ENCODE data around the gene ZNF697.
A peak's percentile ranks its signal among the peaks of the same experiment; 100 is the strongest.
"Not testable (repeated sequence)": the region's sequence is repeated elsewhere in the genome, so short reads cannot be mapped to it uniquely, and the experiment has no call there.

ZNF697 gene

DNA sequence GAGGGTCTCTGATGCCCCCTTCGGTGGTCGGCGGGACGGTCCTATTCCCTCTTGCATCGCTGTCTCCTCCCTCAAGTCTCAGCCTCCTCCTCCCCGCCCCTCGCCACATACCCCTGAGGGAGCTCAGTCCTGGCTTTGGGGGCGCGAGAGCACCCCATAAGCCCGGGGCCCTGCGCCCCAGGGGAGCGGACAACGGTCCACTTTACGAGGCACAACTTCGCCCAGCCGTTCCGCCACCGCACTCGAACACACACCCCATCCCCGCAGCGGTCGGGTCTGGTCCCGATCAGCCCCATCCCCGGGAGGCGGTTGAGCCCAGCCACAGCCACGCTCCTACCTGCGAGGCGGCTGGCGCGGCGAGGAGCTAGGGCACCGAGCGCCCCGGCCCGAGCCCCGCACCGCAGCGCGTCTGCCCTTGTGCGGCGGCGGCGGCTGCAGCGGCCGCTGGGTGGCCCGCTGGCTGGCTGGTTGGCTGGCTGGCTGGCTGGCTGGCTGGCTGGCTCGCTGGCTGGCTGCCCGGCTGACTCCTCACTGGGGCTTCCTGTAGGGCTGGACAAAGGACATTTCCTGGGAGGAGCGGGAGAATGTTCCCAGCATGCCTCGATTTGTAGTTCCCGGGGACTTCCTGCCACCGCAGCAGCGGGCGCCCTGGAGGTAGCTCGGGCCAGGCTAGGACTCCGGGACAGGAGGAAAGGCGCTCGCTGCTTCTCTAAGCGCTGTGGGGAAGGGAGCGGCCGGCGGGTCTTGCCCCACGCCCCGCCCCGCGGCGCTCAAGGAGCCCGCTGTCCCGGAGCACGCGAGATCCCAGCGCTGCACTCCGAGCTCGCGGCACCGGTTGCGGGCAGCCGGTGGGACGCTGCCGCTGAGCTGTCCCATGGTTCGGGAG lies at the start of gene ZNF697:
ZNF697 (minus strand) TSS at position 533 of the 886 bp plus-strand sequence. CDS start 22,166 bp downstream, outside the sequence.
- peak; percentile 3 for DNase-seq (ENCODE audit: low read depth)

DNA sequence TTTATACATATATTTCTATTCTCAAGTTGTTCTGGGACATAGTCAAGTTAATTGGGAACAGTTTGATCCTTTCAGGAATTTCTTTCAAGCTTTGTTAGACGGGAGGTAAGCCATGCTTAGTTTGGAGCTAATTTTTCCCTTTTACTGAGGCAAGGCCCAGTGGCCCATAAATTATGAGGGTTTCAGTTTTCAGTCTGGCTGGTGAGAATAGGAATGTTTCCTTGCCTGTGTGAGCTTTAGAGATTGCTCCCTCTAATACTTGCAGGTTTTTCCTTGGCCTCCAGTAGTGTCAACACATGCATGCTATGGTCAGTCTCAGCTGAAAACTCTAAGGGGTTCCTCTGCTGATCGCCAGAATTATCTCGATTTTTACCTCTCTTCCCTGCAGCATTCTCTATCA lies 49.5 kb upstream of the ZNF697 start:
- DNase-seq (ENCODE audit: low read depth): no peak

DNA sequence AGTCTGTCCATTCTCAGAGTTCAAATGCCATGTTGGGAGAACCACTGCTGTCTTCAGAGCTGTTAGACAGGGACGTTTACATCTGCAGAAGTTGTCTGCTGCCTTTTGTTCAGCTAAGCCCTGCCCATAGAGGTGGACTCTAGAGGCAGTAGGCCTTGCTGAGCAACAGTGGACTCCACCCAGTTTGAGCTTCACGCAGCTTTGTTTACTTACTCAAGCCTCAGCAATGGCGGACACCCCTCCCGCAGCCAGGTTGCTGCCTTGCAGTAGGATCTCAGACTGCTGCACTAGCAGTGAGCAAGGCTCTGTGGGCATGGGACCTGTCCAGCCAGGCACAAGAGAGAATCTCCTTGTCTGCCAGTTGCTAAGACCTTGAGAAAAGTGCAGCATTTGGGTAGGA lies 48.8 kb upstream of the ZNF697 start:
- DNase-seq (ENCODE audit: low read depth): not testable (repeated sequence)

DNA sequence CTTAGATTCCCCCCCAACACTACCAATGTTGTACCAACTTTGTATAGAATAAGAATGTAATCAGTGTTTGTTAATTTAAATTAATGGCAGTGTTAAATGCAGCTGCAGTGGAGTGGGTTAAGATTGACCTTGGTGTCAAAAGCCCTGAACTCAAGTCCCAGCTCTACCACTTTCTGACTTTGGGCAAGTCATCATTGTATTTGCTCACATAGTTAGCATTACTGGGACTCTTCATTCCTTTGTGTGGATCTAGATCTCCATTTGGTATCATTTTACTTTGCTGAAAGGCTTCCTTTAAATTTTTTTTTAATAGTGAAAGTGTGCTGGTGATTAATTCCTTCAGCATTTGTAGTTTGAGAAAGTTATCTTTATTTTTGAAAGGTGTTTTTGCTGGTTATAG lies 41.4 kb upstream of the ZNF697 start:
- no peak for DNase-seq (ENCODE audit: low read depth)

DNA sequence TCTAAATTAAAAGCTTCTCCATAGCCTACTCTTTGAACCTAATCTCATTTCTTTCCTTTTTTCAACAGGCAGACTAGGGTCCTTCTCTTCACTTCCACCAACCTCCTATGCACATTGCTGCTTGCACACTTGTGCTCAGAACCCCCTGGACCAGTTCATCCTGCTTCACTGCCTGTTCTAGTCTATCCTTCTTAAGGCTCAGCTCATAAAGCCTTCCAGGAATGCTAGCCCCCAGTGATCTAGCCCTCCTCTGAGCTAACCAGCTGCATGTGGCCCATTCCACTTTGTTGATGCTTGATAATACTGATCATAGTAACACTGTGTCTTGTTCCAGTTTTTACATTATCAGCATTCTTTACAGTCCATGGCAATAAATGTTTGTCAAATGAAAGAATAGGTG lies 40.7 kb upstream of the ZNF697 start:
- no peak for DNase-seq (ENCODE audit: low read depth)

DNA sequence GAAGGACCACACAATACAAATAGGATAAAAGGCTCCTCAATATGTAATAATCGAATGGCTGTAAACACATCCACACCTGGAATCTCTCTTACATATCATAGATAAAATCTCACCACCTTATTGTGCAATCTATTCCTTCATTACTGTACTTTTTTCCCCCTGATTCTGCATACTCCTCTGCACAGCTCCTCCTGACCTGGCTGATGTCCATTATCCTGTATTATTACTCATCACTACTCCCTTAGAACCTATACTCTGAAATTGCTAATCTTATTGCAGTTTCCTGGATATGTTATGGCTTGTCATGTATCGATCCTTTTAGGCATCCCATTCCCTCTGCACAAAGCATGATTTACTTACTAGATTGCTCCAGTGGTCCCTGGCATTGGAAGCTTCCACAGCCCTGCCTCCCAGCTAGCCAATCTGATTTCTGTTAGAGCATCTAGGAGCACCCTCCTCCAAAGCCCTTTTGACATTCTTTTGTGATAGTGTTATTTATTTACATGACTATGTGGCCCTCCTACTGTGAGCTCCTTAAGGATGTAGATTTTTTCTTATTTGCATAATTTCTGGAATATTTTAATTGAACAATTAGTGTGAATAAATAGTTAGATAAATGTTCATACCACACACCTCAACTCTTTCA lies 39.5 kb upstream of the ZNF697 start:
- no peak for DNase-seq (ENCODE audit: low read depth)

DNA sequence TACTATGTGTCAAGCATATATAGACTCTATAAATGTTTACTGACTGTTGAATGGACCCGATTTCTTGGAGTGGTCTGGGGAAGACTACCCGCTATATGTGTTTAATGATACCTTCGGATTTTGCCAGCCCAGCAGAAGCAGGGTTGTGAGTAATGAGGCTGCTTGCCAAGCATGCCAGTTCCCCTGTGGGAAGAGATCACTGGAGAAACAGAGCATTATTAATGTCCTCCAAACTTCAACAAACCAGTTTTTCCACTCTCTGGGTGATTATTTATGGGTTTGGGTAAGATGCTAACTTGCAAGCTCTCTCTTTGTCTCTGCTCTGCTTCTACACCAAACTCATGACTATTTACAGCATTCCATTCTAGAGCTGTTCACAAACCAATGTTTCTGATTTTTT lies 38.6 kb upstream of the ZNF697 start:
- no peak for DNase-seq (ENCODE audit: low read depth)

DNA sequence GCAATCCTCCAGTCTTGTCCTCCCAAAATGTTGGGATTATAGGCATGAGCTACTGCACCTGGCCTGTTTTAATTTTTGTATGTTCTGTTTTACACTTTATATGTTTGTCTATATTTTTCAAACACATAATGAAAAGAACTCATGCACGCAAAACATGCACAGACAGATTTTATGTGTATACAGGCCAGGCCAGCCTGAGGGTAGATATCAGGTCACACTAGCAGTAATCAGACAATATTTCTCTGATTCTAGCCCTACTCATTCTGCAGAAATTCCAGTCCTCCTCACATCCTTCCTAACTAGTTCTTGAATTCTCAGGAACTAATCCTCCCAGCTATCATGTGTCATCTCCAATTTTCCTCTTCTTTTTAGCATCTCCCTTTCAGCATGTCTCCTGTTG lies 35.8 kb upstream of the ZNF697 start:
- no peak for DNase-seq (ENCODE audit: low read depth)

DNA sequence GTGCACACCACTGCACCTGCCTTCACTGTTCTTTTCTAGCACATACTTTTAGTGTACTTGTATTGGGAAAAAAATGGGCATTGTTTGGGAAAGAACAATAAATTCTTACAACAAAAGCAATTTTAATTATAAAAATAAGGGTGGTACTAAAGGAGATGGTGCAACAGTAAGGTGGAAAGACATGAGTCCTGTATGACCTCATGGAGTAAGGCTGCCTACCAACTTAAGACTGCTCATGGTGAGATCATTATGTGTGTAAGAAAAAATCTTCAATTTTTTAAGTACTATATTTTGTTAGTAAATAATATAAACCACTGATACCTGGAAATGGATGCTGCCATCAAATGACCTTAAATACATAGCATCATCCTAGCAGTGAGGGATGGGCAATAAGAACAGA lies 34.1 kb upstream of the ZNF697 start:
- no peak for DNase-seq (ENCODE audit: low read depth)

DNA sequence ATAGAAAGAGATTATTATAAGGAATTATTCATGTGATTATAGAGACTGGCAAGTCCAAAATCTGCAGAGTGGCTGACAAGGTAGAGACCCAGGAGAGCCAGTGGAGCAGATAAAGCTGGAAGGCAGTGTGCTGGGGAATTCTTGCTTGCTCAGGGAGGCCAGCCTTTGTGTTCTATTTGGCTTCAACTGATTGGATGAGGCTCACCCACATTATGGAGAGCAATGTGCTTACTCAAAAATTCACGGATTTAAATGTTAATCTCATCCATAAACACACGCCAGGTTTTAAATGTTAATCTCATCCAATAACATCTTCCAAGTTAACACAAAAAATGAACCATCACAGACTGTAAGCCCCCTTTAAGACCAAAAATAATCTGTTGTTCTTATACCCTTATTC lies 33.5 kb upstream of the ZNF697 start:
- DNase-seq (ENCODE audit: low read depth): no peak

DNA sequence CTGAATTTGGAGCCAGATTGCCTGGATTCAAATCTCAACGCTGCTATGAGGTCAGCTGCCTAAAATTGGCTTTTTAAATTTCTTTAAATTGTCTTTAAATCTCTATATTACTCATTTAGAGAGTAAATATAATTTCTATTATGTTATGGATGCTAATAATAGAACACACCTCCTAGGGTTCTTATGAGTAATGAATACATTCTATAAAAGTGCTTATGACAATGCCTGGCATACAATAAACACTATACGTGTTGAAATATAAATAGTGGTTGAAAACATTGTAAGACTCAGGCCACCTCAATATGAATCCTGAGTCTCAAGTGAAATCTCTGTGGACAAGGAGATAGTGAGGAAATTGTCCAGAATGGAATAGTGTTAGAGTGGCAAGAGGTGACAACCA lies 32.7 kb upstream of the ZNF697 start:
- no peak for DNase-seq (ENCODE audit: low read depth)

DNA sequence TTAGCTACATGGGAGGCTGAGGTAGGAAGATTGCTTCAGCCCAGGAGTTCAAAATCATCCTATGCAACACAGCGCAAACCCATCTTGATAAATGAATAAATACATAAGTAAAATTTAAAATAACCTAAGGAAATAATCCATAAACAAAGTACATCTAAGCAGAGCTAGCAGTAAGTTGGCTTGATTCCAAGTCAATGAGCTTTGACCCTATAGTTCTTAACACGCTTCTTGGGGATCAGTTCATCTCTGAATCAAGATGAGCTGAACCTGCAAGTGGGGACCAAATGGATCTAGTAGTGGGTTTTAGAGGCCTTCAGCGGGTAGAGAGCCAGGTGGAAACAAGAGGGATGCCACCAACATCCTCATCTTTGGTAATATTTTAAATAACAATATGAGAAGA lies 32.1 kb upstream of the ZNF697 start:
- DNase-seq (ENCODE audit: low read depth): no peak

DNA sequence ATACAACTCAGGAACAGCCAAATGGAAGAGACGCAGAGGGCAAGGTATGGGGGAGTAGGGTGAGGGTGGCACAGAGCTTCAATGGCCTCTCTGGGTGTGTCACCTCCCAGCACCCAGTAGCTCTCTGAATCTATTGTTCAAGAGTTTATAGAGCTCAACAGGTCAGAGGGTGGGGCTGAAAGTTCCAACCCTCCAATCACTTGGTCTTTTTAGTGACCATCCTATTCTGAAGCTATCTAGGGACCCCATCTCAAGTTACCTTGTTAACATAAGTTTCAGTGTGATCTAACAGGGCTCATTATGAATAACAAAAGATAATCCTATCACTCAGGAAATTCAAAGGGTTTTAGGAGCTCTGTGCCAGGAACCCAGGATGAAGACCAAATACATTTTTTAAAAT lies 31.2 kb upstream of the ZNF697 start:
- DNase-seq (ENCODE audit: low read depth): no peak

DNA sequence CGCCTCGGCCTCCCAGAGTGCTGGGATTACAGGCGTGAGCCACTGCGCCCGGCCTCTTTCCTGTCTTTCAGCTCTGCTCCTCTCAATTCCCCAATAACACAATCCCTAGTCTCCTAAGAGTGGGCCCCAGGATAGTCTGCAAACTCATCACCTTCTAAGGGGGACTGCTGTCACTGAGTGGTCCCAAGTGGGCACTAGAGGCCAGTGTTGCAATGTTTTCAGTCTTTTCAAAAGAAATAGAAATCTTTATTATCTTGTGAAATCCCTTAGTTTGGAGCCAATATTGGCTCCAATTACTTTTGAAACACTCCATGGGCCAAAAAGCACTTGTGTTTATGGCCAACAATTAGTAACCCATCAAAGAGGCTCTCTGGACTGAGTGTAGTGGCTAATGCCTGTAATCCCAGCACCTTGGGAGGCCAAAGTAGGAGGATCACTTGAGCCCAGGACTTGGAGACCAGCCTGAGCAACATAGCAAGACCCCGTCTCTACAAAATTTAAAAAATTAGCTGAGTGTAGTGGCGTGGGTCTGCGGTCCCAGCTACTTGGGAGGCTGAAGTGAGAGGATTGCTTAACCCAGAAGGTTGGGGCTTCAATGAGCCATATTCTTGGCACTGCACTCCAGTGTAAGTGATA lies 28.6 kb upstream of the ZNF697 start:
- no peak for DNase-seq (ENCODE audit: low read depth)

DNA sequence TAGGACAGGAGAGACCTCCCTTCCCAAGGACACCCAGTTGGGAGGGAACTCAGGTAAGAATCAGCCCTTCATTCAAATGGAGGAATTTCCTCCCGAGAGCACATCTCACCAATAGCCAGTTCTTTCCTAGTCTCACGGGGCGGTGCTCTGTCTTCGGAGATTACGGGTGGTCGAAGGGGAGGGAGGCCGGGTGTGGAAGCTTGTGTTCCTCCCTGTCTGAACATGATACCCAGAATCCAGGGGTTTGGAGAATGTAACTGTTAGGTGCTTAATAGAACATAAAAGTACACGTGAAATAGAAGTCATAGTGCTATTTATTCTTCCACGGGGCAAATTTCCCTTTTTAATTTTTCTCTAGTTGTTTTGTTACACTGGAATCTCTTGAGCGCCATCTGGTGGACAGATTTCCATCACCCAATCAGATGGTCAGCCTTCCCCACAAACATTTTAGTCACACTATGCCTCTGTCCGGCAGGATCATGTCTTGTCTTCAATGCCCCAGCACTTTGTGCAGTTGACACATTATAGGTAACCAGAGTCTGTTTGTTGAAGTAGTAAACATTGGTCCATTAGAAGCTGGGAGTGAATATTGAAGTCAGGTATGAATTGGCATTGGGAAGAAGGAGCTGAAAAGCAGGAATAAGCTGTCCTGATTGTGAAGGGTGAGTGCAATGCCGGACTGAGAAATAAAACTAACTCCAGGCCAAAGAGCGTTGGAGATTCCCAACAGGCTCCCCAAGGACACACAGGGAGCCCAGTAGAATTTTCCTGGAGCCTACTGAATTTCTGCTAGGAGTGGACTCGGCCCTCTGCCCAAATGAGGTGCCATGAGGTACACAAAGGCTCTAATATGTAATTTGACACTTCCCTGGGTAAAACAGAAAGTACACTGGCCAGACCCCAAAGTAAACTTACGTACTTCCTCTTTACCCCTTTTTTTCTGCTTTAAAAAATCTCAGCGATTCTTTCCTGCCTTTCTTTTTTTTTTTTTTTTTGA lies 27.6 kb upstream of the ZNF697 start:
- DNase-seq (ENCODE audit: low read depth): peak; percentile 46

DNA sequence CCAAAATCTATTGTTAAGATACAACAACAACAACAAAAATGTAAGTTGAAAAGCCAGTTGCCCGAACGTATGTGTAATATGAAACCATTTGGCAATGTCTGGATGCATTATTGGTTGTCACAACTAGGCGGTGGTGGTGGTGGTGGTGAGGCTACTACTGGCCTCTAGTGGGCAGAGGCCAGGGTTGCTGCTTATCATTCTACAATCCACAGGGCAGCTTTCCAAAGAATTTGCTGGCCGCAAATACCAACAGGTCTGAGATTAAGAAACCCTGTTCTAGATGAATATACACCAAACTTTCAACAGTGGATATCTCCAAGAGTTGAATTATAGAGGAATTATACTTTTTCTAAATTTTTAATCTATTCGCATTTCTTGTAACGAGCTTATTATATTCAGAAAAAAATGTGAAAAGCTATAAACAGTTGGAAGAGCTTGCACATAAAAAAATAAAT lies 26.8 kb upstream of the ZNF697 start:
- no peak for DNase-seq (ENCODE audit: low read depth)

DNA sequence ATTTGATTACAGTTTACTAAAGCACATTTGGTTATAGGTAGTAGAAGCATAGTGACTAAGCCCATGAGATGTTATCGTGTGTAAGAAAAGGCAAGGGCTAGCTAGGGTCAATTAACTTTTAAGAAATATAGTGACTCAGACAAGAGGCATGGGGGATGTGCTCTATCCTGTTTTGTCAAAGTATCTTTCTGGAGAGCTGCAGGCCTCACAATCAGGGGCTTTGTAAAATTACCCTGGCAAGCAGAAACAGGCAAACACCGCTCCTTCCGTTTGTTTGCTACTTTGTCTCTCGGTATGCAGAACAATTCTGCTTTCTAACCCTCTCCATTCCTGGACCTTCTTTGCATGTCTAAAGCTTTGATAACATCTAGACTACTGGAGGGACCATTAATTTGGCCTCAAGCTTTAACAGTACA lies 26.1 kb upstream of the ZNF697 start:
- DNase-seq (ENCODE audit: low read depth): no peak

DNA sequence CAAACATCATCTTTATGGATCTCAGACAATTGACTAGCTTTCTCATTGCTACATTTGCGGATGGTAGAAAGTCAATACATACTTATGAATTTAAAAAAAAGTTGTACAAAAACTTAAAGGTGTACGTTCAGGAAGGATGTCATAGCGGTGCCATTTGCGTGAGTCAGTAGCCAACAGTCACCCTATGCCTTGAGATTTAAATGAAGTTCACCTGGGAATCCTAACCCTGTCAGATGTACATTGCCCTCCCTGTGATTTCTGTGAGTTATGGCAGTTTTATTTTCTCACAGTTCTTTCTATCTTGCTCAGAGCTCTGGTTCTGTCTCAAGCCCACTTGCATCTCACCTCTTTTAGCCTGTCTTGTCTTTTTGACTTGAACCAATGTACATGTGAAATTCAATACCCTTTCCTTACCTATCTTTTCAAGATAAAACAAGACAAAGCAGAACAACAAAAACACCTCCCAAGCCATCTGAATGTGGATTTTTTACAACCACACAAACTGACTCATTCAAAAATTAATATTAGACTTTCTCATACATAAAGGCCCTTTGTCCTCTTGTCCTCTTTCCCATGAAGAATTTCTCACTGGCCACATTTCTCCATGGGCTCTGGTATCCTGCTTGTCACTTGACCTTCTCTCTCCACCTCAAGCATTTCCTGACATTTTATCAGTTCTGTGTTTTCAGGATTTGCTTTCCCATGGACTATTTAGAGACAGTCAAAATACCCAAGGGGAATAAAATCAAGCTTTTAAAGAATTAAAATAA lies 25.3 kb upstream of the ZNF697 start:
- no peak for DNase-seq (ENCODE audit: low read depth)

DNA sequence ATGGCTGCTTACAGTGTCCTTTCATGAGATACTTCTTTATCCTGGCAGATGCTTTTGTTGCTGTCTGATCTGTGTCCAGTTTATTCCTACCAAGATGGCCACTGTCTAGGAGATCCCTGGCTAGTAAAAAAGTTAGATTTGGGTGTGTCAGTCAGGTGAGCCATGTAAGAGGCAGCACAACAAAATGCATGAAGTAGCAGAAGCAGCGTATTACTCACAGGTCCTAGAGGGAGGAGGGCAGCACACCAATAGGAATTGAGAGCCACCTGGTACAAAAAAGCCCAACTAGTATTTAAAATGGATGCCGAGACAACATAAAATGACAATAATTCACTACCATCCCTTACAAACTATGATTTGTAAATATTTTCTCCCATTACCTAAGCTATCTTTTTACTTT lies 22.8 kb upstream of the ZNF697 start:
- DNase-seq (ENCODE audit: low read depth): no peak

DNA sequence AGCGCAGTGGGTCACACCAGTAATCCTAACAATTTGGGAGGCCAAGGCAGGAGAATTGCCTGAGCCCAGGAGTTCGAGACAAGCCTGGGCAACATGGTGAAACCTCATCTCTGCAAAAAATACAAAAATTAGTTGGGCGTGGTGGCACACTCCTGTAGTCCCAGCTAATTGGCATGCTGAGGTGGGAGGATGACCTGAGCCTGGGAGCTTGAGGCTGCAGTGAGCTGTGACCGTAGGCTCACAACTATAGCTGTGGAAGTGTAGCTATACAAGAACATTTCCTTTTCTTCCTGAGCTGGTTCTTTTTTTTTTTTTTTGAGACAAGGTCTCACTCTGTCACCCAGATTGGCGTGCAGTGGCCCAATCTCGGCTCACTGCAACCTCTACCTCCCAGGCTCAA lies 19.1 kb upstream of the ZNF697 start:
- no peak for DNase-seq (ENCODE audit: low read depth)

DNA sequence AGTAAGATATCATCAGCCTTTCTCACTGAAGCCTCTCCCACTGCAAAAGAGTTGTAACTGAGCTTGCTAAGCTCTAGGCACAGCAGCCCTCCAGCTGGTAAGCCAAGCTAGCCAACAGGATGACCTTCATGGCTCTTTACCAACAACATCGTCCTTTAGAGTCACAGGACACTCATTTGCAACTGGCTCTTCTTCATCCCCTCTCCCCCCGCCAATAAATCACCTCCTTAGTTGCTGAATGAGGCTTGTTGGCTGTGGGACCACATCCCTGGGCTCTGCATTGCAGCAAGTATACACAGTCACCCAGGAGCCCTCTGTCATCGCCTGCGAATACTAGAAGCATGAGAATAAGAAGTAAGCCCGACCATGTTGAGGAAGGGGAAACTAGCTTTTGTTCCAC lies 16.0 kb upstream of the ZNF697 start:
- no peak for DNase-seq (ENCODE audit: low read depth)

Measured in activated T-cell treated with anti-CD3 and anti-CD28 coated beads for 1 hour (primary cell).